H9 (cell line): ENCODE measurements around the gene RARB. TPM values are rescaled to one million over a fixed set of nuclear protein-coding genes. Genes with fewer than 3 reads are reported as not detected.

Source experiments
- DNase-seq: peaks from one replicate; pipeline ENCODE4 v3.0.0-alpha.2; 2017
- H2AFZ ChIP-seq: one replicate; pipeline ENCODE4 v1.6.1; 2013; ENCODE audit warnings: mild to moderate bottlenecking, low read length, control low read depth, moderate library complexity
- H2AK5ac ChIP-seq: 2 replicates; pipeline ENCODE4 v1.6.1; 2013; ENCODE audit warnings: low read length, control low read depth, mixed read lengths; ENCODE audit not compliant: insufficient read length
- H2BK120ac ChIP-seq: one replicate; pipeline ENCODE4 v1.6.1; 2013; ENCODE audit warnings: low read depth, mild to moderate bottlenecking, low read length, control low read depth, inconsistent platforms; ENCODE audit not compliant: poor library complexity, severe bottlenecking
- H2BK12ac ChIP-seq: 2 replicates; pipeline ENCODE4 v1.6.1; 2013; ENCODE audit warnings: low read length, control low read depth, mixed read lengths, low read depth; ENCODE audit not compliant: insufficient read length
- H2BK15ac ChIP-seq: 2 replicates; pipeline ENCODE4 v1.6.1; 2013; ENCODE audit warnings: low read depth, low read length, control low read depth
- H2BK20ac ChIP-seq: one replicate; pipeline ENCODE4 v1.6.1; 2013; ENCODE audit warnings: low read depth, mild to moderate bottlenecking, low read length, control low read depth, inconsistent platforms; ENCODE audit not compliant: poor library complexity, severe bottlenecking
- H2BK5ac ChIP-seq: 2 replicates; pipeline ENCODE4 v1.6.1; 2013; ENCODE audit warnings: low read length, control low read depth, mixed read lengths; ENCODE audit not compliant: insufficient read length
- H3K14ac ChIP-seq: 2 replicates; pipeline ENCODE4 v1.6.1; 2013; ENCODE audit warnings: low read length, control low read depth; ENCODE audit not compliant: insufficient read depth
- H3K18ac ChIP-seq: 2 replicates; pipeline ENCODE4 v1.6.1; 2013; ENCODE audit warnings: low read depth, mild to moderate bottlenecking, mixed read lengths, low read length, control low read depth; ENCODE audit not compliant: insufficient read length
- H3K23ac ChIP-seq: 2 replicates; pipeline ENCODE4 v1.6.1; 2013; ENCODE audit warnings: low read length, control low read depth, mixed read lengths, low read depth; ENCODE audit not compliant: insufficient read length
- H3K23me2 ChIP-seq: 2 replicates; pipeline ENCODE4 v1.6.1; 2013; ENCODE audit warnings: low read depth, mild to moderate bottlenecking, mixed read lengths, low read length, control low read depth; ENCODE audit not compliant: insufficient read length, poor library complexity, severe bottlenecking
- H3K27ac ChIP-seq: 2 replicates; pipeline ENCODE4 v1.5.1; 2013; ENCODE audit warnings: low read length, control low read depth, mixed read lengths, low read depth; ENCODE audit not compliant: insufficient read length
- H3K27me3 ChIP-seq: 2 replicates; pipeline ENCODE4 v1.6.1; 2013; ENCODE audit warnings: low read length, control low read depth, inconsistent platforms; ENCODE audit not compliant: insufficient read depth
- H3K4ac ChIP-seq: 2 replicates; pipeline ENCODE4 v1.6.1; 2013; ENCODE audit warnings: low read depth, mild to moderate bottlenecking, control low read depth, inconsistent platforms, low read length, moderate library complexity
- H3K4me1 ChIP-seq: 2 replicates; pipeline ENCODE4 v1.6.1; 2013; ENCODE audit warnings: low read length, control low read depth, inconsistent platforms; ENCODE audit not compliant: insufficient read depth
- H3K4me2 ChIP-seq: 2 replicates; pipeline ENCODE4 v1.6.1; 2013; ENCODE audit warnings: low read length, control low read depth, mixed read lengths; ENCODE audit not compliant: insufficient read length, insufficient read depth
- H3K56ac ChIP-seq: 2 replicates; pipeline ENCODE4 v1.6.1; 2013; ENCODE audit warnings: low read depth, mild to moderate bottlenecking, mixed read lengths, low read length, control low read depth; ENCODE audit not compliant: insufficient read length
- H3K79me1 ChIP-seq: 2 replicates; pipeline ENCODE4 v1.6.1; 2013; ENCODE audit warnings: low read depth, mild to moderate bottlenecking, moderate library complexity, low read length, control low read depth, inconsistent platforms; ENCODE audit not compliant: insufficient read depth, poor library complexity, severe bottlenecking
- H3K79me2 ChIP-seq: 2 replicates; pipeline ENCODE4 v1.6.1; 2013; ENCODE audit warnings: low read length, control low read depth, inconsistent platforms; ENCODE audit not compliant: insufficient read depth
- H3K9ac ChIP-seq: 2 replicates; pipeline ENCODE4 v1.6.1; 2013; ENCODE audit warnings: low read length, control low read depth, mixed read lengths; ENCODE audit not compliant: insufficient read length; ENCODE audit errors: extremely low read depth
- H3K9me3 ChIP-seq: one replicate; pipeline ENCODE4 v1.6.1; 2013; ENCODE audit warnings: low read depth, low read length, inconsistent platforms; ENCODE audit not compliant: control insufficient read depth
- H3T11ph ChIP-seq: one replicate; pipeline ENCODE4 v1.6.1; 2013; ENCODE audit warnings: mild to moderate bottlenecking, low read length, control low read depth, inconsistent platforms
- H4K20me1 ChIP-seq: one replicate; pipeline ENCODE4 v1.6.1; 2013; ENCODE audit not compliant: control insufficient read depth, insufficient read length, insufficient read depth
- H4K5ac ChIP-seq: 2 replicates; pipeline ENCODE4 v1.6.1; 2013; ENCODE audit warnings: low read depth, mild to moderate bottlenecking, mixed read lengths, low read length, control low read depth; ENCODE audit not compliant: insufficient read length
- H4K8ac ChIP-seq: replicated peaks from 2 replicates; pipeline ENCODE4 v1.6.1; 2013; ENCODE audit warnings: low read length, control low read depth, mixed read lengths, low read depth; ENCODE audit not compliant: insufficient read length
- H4K91ac ChIP-seq: 2 replicates; pipeline ENCODE4 v1.6.1; 2013; ENCODE audit warnings: low read depth, mild to moderate bottlenecking, moderate library complexity, mixed read lengths, low read length, control low read depth; ENCODE audit not compliant: insufficient read length
- H3K27ac Mint-ChIP-seq, 3 experiments: 2 replicates in 2 of 3; 3 replicates in 1 of 3; pipeline ENCODE4 v1.8.0; 2020 to 2021; ENCODE audit warnings: mixed read lengths in 3 of 3, mild to moderate bottlenecking in 1 of 3, moderate library complexity in 1 of 3
- H3K27me3 Mint-ChIP-seq: 2 replicates; pipeline ENCODE4 v1.8.0; 2021; ENCODE audit warnings: low read depth, mild to moderate bottlenecking, moderate library complexity, mixed read lengths
- H3K36me3 Mint-ChIP-seq, 3 experiments: 2 replicates in 2 of 3; 3 replicates in 1 of 3; pipeline ENCODE4 v1.8.0; 2020 to 2021; ENCODE audit warnings: low read depth in 3 of 3, mixed read lengths in 3 of 3; ENCODE audit not compliant: insufficient read depth in 1 of 3
- H3K4me1 Mint-ChIP-seq, 2 experiments: 2 replicates each; pipeline ENCODE4 v1.8.0; 2020; ENCODE audit warnings: mixed read lengths in 2 of 2
- H3K4me3 Mint-ChIP-seq, 2 experiments: 2 replicates in 1 of 2; 3 replicates in 1 of 2; pipeline ENCODE4 v1.8.0; 2020 to 2021; ENCODE audit warnings: mild to moderate bottlenecking in 2 of 2, mixed read lengths in 2 of 2, moderate library complexity in 1 of 2
- H3K9me3 Mint-ChIP-seq, 2 experiments: 2 replicates in 1 of 2; 3 replicates in 1 of 2; pipeline ENCODE4 v1.8.0; 2020; ENCODE audit warnings: mild to moderate bottlenecking in 2 of 2, mixed read lengths in 2 of 2, moderate library complexity in 1 of 2
- WGBS: extraction: QIAGEN DNeasy Blood & Tissue Kit; methylation state at CpG from one replicate; pipeline ENCODE4 v1.1.7; 2013; ENCODE audit warnings: missing lambda C conversion rate, low lambda C conversion rate, mixed read lengths; ENCODE audit not compliant: insufficient read length; ENCODE audit errors: extremely low coverage; 5-methylcytosine and 5-hydroxymethylcytosine counted together
- total RNA-seq: library from RNA; stranded (reverse); gene quantifications from 2 replicates; pipeline ENCODE4 v1.2.1, GENCODE V29; 2021
- TF ChIP-seq, protein P1 (sequence below): fragments of 200-600 bp; sonication (generic); conservative IDR thresholded peaks from 3 replicates; pipeline ENCODE4 v1.8.0; 2021; ENCODE audit warnings: antibody characterized with exemption, mild to moderate bottlenecking

The RARB gene
- total RNA-seq, 1 experiment from 2014 or later = 0.22 TPM

DNA sequence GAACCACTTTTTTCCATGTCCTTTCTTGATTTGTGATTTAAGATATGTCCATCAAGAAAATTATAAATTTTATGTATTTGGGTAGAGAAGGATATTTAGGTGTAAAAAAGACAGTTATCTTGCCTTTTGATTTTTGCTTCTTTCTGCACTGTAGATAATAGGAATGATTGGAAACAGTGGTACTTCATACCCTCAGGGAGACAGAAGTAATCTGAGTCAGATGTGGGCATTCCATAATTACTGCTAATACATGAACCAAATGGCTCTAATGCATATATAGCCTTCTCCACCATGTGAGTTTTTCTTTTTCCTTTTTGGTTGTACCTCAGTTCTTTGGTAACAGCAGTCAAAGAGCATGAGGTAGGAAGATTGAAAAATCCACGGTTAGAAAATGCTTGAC is 67.2 kb downstream of the RARB start:
- Histone ChIP-seq H4K5ac (no peak overlapping the region), H3K23me2 (no peaks in the 10 kb centered on the region), H3K27me3 (no peaks in the 10 kb centered on the region), H3K27ac (no peak overlapping the region), H3K23ac (no peak overlapping the region), H3K4me1 (no peaks in the 10 kb centered on the region), H4K91ac (no peak overlapping the region), H3K4me2 (no peak overlapping the region), H3K79me2 (no peaks in the 10 kb centered on the region), H3K56ac (no peak overlapping the region), H3T11ph (no peak overlapping the region), H2BK12ac (no peak overlapping the region), H2AK5ac (no peak overlapping the region), H2BK15ac (no peak overlapping the region), H2BK5ac (no peak overlapping the region), H2AFZ (no peak overlapping the region), H3K9me3 (no peaks in the 10 kb centered on the region), H3K9ac (no peak overlapping the region), H4K8ac (no peak overlapping the region), H2BK120ac (no peak overlapping the region), H3K4ac (no peak overlapping the region), H3K14ac (no peak overlapping the region), H2BK20ac (no peak overlapping the region), H3K79me1 (no peaks in the 10 kb centered on the region), H4K20me1 (no peaks in the 10 kb centered on the region), H3K18ac (no peak overlapping the region)
- Mint-ChIP-seq H3K4me3 (no peak overlapping the region), H3K9me3 (peaks cover 5 to 12% of the 10 kb centered on the region in 2 experiments; a peak in 4 of 5 replicates), H3K4me1 (peaks cover 6% of the 10 kb centered on the region in 2 experiments), H3K27ac (no peak overlapping the region), H3K27me3 (no peaks in the 10 kb centered on the region), H3K36me3 (peaks cover 0 to 9% (median 0%) of the 10 kb centered on the region in 3 experiments; a peak in 2 of 7 replicates)
- no peak for DNase-seq
- no CpG with 5 or more reads among the region's 1 CpG for WGBS
- TF ChIP-seq, protein P1, sequence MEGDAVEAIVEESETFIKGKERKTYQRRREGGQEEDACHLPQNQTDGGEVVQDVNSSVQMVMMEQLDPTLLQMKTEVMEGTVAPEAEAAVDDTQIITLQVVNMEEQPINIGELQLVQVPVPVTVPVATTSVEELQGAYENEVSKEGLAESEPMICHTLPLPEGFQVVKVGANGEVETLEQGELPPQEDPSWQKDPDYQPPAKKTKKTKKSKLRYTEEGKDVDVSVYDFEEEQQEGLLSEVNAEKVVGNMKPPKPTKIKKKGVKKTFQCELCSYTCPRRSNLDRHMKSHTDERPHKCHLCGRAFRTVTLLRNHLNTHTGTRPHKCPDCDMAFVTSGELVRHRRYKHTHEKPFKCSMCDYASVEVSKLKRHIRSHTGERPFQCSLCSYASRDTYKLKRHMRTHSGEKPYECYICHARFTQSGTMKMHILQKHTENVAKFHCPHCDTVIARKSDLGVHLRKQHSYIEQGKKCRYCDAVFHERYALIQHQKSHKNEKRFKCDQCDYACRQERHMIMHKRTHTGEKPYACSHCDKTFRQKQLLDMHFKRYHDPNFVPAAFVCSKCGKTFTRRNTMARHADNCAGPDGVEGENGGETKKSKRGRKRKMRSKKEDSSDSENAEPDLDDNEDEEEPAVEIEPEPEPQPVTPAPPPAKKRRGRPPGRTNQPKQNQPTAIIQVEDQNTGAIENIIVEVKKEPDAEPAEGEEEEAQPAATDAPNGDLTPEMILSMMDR = no peak
